Measurements from ENCODE around the gene PTPRA. TPM values are rescaled to one million over a fixed set of nuclear protein-coding genes. Genes with fewer than 3 reads are reported as not detected.

PTPRA gene
- total and polyA plus RNA-seq, 2 of the 13 experiments (the other 11 are each of a cell fraction or from before 2014, with no cell fraction given) = 47.2 to 127 TPM

DNA sequence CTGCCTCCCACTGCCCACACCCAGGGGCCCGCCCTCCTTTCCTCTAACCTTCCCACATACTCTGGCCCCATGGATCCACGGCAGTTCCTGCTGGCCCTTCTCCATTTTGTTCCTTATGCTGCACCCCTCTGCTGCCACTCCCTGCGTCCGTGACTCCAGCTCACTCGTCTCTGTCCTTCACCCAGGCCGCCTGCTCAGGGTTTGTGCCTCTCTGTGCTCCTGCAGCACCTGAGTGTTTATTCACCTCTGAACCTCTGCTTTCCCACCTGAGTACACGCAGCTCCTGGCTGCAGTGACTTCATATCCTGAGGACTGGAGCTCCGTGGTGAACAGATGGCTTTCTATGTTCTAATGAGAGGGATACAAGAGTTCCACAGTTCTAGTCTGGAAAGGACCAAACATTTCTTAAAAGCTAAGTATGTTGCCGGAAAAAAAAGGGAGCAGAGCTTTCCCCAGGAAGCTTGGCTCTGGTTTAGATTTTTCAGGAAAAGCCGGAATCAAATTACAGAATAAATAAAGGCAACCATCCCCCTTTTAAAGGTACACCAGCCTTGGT is 168.7 kb downstream of the PTPRA start (continued):
- TF ChIP-seq ZNF253 (CRISPR knock-in tag; IDR thresholded peaks at IDR 0.05; ENCODE audit: borderline replicate concordance) (no peak), ZNF614 (CRISPR knock-in tag; IDR thresholded peaks at IDR 0.05; ENCODE audit: borderline replicate concordance) (no peak), MAFF (IDR thresholded peaks at IDR 0.05; ENCODE audit: low read depth, low read length) (no peak), IRF2 (CRISPR knock-in tag; IDR thresholded peaks at IDR 0.05) (no peak), ZNF781 (CRISPR knock-in tag; IDR thresholded peaks at IDR 0.05; ENCODE audit: borderline replicate concordance, not compliant biosample characterization) (no peak), ZNF274 (CRISPR knock-in tag; IDR thresholded peaks at IDR 0.05) (no peak), MIXL1 (CRISPR knock-in tag; IDR thresholded peaks at IDR 0.05) (no peak), ZNF337 (CRISPR knock-in tag; IDR thresholded peaks at IDR 0.05; ENCODE audit: borderline replicate concordance, low read depth) (no peak), NR3C1 (CRISPR knock-in tag; IDR thresholded peaks at IDR 0.05) (no peak), POLR2A (IDR thresholded peaks at IDR 0.05; ENCODE audit: insufficient read depth in 1 of 2, low read depth in 2 of 2, low read length in 2 of 2) (0 out of 4 replicates have a peak, but pooled peaks of 1 of the 2 experiments have one; percentile 19), ZNF674 (CRISPR knock-in tag; IDR thresholded peaks at IDR 0.05; ENCODE audit: low read depth) (no peak), ZNF256 (CRISPR knock-in tag; conservative IDR thresholded peaks at IDR 0.05) (no peak)
- TF ChIP-seq, protein P1, sequence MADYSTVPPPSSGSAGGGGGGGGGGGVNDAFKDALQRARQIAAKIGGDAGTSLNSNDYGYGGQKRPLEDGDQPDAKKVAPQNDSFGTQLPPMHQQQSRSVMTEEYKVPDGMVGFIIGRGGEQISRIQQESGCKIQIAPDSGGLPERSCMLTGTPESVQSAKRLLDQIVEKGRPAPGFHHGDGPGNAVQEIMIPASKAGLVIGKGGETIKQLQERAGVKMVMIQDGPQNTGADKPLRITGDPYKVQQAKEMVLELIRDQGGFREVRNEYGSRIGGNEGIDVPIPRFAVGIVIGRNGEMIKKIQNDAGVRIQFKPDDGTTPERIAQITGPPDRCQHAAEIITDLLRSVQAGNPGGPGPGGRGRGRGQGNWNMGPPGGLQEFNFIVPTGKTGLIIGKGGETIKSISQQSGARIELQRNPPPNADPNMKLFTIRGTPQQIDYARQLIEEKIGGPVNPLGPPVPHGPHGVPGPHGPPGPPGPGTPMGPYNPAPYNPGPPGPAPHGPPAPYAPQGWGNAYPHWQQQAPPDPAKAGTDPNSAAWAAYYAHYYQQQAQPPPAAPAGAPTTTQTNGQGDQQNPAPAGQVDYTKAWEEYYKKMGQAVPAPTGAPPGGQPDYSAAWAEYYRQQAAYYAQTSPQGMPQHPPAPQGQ (CRISPR knock-in tag; IDR thresholded peaks at IDR 0.05; ENCODE audit: borderline replicate concordance) = no peak
- TF ChIP-seq, protein P2, sequence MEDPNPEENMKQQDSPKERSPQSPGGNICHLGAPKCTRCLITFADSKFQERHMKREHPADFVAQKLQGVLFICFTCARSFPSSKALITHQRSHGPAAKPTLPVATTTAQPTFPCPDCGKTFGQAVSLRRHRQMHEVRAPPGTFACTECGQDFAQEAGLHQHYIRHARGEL (CRISPR knock-in tag; IDR thresholded peaks at IDR 0.05) = no peak
- TF ChIP-seq, protein P3, sequence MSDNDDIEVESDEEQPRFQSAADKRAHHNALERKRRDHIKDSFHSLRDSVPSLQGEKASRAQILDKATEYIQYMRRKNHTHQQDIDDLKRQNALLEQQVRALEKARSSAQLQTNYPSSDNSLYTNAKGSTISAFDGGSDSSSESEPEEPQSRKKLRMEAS (IDR thresholded peaks at IDR 0.05) = no peak
- TF ChIP-seq, protein P4, sequence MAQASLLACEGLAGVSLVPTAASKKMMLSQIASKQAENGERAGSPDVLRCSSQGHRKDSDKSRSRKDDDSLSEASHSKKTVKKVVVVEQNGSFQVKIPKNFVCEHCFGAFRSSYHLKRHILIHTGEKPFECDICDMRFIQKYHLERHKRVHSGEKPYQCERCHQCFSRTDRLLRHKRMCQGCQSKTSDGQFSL (CRISPR knock-in tag; IDR thresholded peaks at IDR 0.05) = no peak
- TF ChIP-seq, protein P5, sequence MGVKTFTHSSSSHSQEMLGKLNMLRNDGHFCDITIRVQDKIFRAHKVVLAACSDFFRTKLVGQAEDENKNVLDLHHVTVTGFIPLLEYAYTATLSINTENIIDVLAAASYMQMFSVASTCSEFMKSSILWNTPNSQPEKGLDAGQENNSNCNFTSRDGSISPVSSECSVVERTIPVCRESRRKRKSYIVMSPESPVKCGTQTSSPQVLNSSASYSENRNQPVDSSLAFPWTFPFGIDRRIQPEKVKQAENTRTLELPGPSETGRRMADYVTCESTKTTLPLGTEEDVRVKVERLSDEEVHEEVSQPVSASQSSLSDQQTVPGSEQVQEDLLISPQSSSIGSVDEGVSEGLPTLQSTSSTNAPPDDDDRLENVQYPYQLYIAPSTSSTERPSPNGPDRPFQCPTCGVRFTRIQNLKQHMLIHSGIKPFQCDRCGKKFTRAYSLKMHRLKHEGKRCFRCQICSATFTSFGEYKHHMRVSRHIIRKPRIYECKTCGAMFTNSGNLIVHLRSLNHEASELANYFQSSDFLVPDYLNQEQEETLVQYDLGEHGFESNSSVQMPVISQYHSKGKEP (CRISPR knock-in tag; IDR thresholded peaks at IDR 0.05) = no peak
- TF ChIP-seq, protein P6, sequence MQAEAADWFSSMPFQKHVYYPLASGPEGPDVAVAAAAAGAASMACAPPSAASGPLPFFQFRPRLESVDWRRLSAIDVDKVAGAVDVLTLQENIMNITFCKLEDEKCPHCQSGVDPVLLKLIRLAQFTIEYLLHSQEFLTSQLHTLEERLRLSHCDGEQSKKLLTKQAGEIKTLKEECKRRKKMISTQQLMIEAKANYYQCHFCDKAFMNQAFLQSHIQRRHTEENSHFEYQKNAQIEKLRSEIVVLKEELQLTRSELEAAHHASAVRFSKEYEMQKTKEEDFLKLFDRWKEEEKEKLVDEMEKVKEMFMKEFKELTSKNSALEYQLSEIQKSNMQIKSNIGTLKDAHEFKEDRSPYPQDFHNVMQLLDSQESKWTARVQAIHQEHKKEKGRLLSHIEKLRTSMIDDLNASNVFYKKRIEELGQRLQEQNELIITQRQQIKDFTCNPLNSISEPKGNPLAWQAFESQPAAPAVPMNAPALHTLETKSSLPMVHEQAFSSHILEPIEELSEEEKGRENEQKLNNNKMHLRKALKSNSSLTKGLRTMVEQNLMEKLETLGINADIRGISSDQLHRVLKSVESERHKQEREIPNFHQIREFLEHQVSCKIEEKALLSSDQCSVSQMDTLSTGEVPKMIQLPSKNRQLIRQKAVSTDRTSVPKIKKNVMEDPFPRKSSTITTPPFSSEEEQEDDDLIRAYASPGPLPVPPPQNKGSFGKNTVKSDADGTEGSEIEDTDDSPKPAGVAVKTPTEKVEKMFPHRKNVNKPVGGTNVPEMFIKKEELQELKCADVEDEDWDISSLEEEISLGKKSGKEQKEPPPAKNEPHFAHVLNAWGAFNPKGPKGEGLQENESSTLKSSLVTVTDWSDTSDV (CRISPR knock-in tag; IDR thresholded peaks at IDR 0.05) = peak; percentile 55; the same call in 1 of the 2 replicates
- TF ChIP-seq, protein P7, sequence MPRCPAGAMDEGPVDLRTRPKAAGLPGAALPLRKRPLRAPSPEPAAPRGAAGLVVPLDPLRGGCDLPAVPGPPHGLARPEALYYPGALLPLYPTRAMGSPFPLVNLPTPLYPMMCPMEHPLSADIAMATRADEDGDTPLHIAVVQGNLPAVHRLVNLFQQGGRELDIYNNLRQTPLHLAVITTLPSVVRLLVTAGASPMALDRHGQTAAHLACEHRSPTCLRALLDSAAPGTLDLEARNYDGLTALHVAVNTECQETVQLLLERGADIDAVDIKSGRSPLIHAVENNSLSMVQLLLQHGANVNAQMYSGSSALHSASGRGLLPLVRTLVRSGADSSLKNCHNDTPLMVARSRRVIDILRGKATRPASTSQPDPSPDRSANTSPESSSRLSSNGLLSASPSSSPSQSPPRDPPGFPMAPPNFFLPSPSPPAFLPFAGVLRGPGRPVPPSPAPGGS (CRISPR knock-in tag; IDR thresholded peaks at IDR 0.05) = no peak
